GM18873 (cell line): ENCODE results near the gene BABAM1.

ENCODE experiments used
- ATAC-seq: cut with Tn5 transposase; IDR thresholded peaks from one replicate; pipeline ENCODE4 v1.9.1; 2021; ENCODE audit warnings: mild to moderate bottlenecking, moderate library complexity, moderate number of reproducible peaks; ENCODE audit not compliant: unreplicated experiment, low FRiP score

Gene BABAM1

DNA sequence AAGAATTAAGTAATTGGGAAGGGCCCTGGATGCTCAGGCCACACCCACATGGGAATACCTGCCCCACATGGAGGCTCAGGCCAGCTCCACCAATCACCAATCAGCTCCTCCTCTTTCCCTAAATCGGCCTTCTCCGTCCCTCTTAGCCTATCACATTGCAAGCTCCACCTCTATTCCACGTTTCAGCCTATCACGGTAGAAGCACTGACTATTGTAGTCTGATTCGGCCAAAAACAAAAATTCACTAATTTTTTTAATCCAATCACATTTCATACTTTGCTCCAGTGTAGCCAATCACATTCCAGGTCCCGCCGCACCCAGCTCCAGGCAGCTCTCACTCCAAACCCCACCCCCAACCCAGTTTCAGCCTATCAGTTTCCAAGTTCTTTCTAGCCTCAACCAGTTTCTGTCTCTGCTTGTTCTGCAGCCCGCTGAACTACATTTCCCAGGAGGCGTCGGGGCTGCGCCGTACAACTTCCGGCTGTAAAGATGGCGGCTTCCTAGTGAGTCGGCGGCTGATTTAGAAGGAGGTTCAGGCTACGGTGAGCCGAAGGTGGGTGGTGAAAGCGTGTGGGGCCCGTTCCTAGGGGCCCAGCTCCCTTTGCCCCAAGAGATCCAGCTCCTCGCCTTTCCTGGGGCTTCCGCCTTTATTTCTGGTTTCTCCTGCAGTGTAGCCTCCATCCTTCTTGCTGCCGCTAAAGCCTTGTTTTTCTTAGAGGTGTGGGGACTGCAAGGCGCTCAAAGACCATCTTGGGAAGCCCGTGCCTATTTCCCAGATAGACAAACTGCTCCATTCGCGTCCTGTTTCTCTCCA lies at the start of gene BABAM1:
Gene BABAM1 (plus strand): TSS at position 469 of the 814 bp plus-strand sequence. CDS start 1,364 bp downstream, outside the sequence.
- ATAC-seq: peak; percentile 89

DNA sequence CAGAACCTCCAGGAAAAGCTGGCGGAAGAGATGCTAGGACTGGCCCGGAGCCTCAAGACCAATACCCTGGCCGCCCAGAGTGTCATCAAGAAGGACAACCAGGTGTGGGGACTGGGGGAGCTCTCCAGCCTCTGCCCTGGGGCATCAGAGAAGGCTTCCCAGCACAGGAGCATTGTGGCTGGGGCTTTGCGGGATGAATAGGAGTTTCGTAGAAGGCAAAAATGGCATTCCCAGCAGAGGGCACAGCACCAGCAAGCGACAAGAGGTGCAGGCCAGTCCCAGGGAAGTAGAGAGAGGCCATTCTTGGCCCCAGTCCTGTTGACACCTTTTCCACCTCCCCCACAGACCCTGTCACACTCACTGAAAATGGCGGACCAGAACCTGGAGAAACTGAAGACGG lies 48.0 kb upstream of the BABAM1 start:
- no peak for ATAC-seq

GRCh38 chr19:17220207-17220758 lies 47.0 kb upstream of the BABAM1 start:
- no peak for ATAC-seq

GRCh38 chr19:17225053-17225452 lies 42.2 kb upstream of the BABAM1 start:
- ATAC-seq: no peak

DNA sequence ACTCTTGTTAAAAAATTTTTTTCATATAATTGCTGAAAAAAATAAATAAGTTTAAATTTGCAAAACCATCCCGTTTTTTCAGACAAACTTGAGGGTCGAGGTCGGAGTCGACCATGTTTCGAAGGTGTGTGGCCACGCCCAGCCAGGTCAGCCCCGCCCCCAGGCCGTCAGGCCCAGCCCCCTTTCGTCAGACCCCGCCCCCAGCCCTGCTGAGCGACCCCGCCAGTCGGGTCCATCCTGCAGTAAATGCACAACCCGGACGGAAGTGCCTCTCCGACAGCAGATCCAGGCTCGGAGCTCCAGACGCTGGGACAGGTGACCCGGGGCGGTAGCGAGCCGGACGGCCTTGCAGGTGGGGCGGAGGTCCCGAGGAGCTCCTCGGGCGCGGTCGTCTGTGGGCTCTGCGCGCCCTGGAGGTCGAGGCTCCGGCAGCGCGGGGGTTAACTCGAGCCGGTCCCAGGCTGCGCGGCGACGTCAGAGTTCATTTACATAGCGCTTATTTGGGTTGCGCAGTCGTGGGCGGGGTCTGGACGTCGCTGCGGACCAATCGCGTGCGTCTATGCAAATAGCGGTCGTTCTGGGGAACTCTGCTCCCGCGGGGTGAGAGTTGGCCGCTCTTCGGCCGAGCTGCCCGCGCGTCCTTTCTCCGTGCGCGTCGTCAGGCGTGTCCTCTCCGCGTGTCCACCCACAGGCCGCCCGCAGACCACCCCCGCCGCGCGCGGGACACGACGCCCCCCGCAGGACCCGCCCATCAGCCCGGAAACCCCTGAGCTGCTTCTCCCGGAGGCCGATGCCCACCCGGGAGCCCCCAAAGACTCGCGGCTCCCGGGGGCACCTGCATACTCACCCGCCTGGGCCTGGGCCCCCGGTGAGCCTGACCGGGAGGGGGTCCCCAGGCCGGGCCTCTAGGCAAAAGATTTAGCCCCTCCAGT lies 41.0 kb upstream of the BABAM1 start, which contains the start of gene OCEL1:
Gene OCEL1 (plus strand): TSS at position 225 of the 932 bp plus-strand sequence. CDS start 22 bp downstream, at position 247.
- peak; percentile 91 for ATAC-seq

DNA sequence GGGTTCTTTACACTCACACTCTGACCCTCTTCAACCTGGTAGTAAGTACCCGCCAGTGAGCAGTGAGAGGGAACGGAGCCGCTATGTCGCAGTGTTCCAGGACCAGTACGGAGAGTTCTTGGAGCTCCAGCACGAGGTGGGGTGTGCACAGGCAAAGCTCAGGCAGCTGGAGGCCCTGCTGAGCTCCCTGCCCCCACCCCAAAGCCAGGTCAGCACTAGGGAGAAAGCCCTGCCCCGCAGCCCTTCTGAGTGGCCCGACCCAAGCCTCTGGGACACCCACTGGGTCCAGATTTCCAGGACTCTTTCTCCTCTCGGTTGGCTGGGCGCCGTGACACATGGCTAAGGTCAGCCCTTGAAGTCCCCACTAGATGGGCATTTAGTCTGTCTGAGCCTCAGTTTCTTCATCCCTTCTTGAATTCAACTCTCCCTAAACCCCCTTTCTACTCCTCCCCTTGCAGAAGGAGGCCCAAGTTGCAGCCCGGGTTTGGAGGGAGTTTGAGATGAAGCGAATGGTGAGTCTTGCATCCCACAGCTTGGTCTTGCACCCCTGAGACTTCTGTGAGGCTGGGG lies 39.4 kb upstream of the BABAM1 start:
- no peak for ATAC-seq

DNA sequence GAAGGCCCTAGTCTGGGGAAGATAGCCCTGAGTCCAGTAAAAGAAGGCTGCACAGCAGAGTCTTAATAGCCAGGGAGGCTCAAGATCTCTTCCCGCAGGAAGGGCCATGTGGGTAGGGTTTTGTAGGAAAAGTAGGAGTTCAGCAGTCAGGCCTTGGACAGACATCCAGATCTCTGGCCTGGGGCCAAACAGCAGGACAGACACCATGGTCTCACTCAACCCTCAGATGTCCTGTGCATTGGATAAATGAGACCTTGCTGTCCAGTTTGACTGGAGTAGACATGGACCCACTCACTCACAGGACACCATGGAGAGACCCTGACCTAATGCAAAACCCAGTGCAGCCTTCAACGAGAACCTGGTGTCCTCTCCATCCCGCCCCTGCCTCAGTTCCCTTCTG lies 37.4 kb upstream of the BABAM1 start:
- ATAC-seq: no peak

DNA sequence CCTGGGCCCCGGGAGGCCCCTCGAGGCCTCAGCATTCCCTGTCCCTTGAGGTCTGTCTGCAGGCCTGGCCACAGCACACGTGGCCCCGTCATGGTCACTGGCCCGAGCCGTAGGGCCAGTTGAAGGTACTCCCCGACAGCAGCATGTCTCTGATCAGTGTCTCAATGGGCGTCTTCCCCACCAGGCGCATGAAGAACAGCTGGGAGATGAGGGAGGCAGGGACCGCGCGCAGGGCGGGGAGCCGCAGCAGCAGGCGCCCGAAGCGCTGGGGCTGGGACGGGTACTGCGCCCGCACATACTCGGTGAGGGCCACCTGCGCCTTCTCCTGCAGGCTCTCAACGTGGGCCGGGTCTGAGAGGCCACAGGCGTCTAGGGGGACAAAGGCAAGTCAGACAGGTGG lies 35.0 kb upstream of the BABAM1 start:
- ATAC-seq: no peak

GRCh38 chr19:17234911-17235299 lies 32.3 kb upstream of the BABAM1 start:
- peak; percentile 38 for ATAC-seq

- ATAC-seq: peak; percentile 43
These were observed 31.8 kb upstream of the BABAM1 start for GRCh38 chr19:17235300-17235970.

DNA sequence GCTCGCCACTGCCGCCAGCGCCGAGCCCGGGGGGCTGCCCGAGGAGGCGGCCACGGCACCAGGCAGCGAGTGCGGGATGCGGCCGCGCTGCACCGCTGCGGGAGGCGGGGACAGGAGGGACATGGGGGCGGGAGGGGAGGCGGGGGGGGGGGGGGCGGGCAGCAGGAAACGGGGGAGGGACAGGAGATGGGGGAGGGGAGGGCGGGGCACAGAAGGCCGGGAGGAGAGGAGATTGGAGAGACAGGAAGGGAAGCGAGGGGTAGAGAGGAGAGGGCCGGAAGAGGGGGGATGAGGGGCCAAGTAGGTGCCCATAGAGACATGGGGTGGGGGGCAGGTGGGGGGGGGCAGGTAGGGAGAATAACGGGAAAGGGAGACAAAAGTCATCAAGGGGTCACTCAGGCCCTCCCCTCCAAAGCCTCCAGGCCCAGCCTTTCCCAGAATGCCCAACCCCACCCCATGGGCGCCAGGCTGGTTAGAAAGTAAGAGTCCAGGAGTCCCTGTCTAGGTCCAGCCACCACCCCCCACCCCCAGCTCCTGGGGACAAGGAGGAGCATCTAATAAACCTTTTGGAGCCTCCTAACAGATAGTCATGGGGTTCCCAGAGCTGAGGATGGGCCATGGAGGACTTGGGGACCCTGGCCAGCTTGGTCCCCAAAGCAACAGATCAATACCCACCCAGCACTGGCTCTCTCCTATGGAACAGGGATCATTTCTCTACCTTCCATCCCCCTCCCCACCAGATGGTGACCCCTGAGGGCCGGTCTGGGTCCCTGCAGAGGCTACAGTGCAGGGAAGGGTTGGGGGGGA lies 31.1 kb upstream of the BABAM1 start:
- no peak for ATAC-seq

DNA sequence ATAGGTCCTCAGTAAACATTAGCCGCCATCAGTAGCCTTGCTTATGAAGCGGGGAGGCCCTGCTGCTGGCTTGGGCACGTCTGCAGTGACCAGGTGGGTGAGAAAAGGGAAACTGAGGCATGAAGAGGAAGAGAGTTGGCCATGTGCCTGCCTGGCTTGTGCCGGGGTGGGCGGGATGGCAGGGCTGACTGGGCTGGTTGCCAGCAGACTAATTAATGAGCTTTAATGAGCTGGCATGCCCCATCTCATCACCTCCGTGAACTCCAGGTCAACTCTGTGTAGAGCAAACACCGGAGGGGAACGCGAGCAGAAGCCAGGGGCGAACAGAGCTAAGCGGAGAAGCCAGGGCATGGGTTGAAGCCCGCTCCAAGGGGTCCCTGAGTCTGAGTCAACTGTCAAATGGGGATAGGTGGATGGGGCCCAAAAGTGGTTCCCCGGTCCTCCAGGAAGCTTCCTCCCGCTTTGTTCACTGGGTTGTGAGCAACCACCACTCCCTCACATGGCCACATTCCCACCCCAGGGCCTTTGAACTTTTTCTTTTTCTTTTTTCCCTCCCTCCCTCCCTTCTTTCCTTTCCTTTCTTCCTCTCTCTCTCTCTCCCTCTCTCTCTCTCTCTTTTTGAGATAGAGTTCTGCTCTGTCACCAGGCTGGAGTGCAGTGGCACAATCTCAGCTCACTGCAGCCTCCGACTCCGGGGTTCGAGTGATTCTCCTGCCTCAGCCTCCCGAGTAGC lies 30.3 kb upstream of the BABAM1 start:
- ATAC-seq: no peak

GRCh38 chr19:17237747-17238706 lies 29.2 kb upstream of the BABAM1 start:
- no peak for ATAC-seq

GRCh38 chr19:17240062-17240752 lies 27.0 kb upstream of the BABAM1 start:
- no peak for ATAC-seq

GRCh38 chr19:17240826-17241399 lies 26.3 kb upstream of the BABAM1 start:
- no peak for ATAC-seq

DNA sequence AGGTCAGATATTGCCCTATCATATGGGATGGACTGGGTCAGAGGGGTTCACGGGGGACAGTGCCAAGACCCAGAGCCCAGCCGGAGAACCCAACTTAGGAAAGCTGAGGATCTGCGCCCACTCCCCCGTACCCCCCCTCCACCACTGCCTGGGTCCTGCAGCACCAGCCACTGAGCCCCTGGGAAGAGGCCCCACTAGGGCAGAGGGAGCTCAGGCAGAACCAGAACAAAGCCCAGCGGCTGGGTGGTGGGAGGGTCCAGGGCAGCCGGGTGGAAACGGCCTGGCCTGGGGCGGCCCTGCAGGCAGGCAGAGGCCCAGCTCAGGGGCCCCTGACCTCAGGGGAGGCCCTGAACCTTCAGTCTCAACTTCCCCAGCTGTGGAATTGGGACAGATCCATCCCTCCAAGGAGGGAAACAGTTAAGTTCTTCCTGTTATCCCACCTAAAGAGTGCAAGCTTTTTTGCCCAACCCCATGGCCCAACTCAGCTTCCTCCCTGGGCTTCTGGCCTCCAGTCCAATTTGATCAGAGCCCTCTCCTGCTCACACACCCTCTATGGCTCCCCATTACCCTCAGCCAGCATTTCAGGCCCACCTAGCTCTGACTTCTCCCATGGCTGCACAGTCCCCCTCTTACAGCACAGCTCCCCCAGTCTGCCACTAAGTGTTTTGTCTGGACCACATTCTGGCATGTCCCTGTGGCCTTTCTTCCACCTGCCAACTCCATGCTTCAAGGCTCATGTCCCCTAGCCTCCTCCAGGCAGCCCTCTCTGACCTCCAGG lies 24.6 kb upstream of the BABAM1 start:
- no peak for ATAC-seq
